HG03342 (cell line): ENCODE data around the gene TBL1X.

Source experiments
- ATAC-seq: cut with Tn5 transposase; IDR thresholded peaks from one replicate; pipeline ENCODE4 v1.9.1; 2021; ENCODE audit warnings: mild to moderate bottlenecking, moderate library complexity; ENCODE audit not compliant: unreplicated experiment

Gene TBL1X

DNA sequence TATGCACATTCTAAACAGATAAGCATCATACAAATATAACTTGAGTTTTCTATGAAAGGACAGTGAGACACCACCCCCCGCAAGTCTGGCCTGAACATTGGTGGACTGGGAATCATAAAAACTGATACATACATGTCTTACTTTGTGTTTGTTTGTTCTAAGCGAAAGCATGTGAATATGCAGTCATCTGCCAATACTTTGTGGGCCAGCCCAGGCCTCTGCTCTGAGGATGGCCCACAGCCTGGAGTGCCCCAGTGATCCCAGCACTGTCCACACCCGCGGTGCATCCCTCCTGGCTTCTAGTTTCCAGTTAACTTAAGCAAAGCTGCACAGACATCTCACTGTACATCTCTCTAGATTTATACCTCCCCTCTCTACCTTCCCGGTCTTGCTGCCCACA is 154.3 kb downstream of the TBL1X start:
- no peak for ATAC-seq

DNA sequence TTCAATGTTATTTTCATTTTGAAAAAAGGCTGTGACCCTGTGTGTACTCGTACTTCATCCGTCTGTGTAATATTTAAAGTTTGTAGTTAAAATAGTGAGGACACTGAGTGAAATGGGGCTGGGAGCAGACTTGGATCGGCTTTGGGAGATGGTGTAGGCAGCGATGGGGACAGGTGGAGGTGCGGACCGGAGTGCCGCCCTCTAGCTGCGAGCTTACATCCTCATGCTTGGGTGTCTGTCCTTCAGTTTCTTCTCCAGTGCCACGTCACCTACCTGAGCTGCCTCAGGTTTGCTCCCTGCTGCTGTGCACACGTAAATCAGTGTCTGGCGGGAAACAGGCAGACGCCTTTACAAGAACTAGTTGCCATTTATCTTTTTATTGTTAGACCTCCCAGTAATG is 154.7 kb downstream of the TBL1X start:
- no peak for ATAC-seq

DNA sequence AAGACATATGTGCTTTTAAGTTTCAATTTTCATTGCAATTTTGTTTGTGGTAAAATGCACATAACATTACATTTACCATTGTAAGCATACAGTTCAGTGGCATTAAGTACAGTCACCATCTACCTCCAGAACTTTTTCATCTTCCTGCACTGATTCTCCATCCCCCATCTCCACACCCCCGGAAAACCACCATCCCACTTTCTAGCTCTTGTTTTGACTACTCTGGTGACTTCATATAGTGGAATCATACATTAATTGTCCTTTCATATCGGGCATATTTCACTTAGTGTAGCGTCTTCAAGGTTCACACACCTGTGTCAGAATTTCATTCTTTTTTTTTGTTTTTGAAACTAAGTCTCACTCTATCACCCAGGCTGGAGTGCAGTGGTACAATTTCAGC is 157.3 kb downstream of the TBL1X start:
- no peak for ATAC-seq

DNA sequence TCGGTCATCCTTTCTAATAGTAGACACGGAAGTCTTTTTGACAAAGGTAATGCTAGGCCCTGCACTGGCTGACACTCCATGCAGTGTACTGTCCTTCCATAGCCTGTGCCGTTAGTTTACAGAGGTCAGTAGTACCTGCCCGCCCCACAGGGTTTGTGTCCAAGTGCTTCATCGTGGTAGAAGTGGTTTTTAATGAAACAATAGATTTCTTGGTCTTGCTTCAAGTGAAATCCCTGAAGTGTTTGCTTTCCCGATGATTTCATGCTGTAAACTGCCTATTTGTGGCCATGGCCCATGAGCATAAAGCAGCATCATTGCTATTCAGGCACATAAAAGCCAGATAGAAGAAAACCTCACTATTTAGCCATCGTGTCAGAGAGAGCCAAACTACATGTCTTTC is 161.5 kb downstream of the TBL1X start:
- ATAC-seq = no peak

DNA sequence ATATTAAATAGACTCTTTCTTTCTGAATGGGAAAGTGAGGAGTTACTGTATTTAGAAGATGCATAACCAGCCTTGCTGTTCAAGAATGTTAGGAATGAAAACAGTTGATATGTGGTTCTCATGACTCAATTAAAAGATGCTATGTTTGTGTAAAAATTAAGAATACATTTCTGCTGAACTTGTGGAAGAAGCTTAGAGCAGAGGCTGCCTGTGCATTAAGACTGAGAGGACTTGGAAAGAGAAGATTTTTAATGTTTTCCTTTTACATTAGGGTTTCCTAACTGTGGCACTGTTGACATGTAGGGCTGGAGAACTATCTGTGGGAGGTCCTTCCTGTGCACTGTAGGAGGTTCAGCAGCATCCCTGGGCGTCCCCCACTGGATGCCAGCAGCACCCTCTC is 163.1 kb downstream of the TBL1X start:
- ATAC-seq = no peak

DNA sequence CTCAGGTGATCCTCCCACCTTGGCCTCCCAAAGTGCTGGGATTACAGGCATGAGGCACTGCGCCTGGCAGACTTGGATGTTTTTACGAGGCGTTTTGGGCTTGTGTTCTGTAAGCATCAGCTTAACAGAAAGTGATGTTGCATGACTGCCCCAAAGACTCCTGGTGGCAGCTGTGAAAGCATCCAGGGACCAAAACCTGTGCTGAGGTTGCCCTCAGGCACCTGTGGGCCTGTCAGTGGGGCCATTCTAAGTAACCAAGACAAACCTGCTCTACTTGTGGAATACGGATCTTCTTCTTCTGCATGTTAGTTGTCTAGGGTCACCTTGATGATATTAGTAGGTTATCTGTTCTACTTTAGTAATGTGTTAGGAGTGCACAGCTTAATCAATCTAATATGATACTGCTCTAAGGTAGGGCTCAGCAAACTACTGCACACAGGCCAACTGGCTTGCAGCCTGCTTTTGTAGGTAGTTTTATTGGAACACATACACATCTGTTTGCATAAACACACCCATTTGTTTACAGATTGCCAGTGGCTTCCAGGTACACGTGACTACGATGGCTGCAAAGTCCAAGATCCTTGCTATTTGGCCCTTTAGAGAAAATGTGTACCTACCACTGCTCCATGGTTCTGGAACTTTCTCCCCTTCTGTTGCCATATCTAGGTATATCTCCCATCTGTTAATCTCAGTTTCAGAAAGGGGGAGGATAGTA is 164.1 kb downstream of the TBL1X start:
- ATAC-seq = no peak

DNA sequence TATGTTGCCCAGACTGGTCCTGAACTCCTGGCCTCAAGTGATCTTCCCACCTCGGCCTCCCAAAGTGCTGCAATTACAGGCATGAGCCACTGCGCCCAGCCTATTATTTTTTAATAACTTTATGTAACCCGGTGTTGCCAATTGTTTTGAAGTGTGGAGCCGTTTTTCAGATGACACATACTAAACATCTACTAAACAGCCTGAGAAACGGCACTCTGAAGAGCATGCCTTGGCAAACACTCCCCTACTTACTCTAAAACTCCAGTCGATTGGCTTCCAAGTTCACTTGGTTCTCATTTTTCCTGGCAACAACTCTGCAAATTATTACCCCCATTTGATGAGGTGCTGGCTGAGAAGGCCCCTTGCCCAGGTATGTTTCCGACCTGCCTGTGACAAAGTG is 169.7 kb downstream of the TBL1X start:
- no peak for ATAC-seq

DNA sequence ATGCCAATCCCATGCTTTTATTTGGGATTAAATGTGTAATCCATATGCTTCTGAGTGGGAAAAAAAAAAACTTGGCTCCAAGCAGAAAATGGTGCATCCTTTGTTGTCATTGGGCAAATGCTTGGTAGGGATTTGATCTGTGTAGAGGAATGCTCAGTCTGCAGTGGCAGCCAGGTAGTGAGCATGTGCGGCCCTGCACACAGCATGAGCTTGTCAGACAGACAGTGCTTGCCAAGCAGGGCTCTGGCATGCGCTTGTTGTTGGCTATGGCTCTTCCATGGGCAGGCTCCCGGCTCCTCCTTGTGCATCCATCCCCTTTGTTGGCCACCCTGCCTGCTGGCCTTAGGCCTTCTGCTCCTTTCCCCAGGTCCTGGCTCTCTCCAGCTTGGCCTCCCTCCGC is 170.5 kb downstream of the TBL1X start:
- ATAC-seq = no peak

DNA sequence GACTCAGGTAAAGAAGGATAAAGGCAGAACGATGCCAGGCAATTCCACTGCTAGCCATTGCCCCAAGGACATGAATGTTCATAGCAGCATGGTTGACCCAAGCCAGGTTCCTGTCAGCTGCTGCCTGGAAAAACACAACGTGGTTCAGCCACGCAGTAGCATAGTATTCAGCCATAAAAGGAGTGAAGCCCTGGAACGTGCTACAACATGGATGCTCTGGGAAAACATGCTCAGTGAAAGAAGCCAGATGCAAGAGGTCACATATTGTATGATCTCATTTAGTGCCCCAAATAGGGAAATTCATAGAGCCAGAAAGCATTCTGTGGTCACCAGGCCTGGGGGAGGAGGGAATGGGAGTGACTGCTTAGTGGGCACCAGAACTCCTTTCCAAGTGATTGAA is 170.9 kb downstream of the TBL1X start:
- ATAC-seq = no peak

DNA sequence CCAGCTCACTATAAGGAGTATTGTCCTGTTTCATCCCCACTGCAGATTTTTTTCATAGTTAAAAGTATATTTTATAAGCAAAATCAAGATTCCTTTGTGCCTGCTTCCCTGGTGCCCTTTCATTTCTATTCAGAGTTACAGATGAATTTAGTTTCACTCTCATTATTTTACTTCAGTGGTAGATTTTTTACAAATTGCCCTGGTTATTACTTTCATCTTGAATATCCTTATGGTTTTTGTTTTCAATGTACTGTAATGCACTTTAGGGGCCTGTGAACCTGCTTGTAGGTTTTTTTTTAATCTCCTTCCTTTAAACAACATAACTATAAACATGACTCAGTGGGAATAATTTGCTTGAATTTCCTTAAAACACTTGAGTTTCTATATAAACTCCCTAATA is 174.0 kb downstream of the TBL1X start:
- no peak for ATAC-seq

DNA sequence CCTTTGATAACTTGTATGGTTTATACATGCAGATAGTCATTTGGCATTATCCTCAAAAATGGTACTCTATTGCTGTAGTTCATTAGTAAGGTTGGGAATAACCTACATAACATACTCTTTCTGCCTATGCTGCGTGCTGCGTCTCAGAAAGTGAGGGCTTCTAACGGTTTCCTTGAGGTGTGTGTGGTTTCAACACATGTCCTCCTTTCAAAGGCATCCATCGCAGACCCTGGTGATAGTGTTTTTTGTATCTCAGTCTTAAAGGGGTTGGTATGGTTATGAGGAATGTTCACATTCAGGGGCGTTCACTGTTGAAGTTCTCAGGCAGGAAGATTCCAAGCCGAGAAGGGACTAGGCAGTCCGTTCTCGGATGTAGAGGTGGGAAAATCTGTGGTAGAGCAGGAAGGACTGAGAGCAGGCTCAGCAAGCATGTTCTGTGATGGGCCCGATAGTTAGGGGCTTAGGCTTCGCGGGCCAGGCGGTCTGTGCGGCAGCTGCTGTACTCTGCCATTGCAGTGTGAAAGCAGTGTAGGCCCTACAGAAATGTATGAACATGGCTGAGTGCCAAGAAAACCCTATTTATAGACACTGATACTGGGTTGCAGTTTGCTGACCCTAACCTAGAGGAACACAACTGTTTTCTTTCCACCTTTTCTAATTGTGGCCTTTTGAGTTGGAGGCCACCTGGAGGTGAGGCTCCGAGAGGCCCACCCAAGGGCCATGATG is 177.6 kb downstream of the TBL1X start:
- no peak for ATAC-seq

DNA sequence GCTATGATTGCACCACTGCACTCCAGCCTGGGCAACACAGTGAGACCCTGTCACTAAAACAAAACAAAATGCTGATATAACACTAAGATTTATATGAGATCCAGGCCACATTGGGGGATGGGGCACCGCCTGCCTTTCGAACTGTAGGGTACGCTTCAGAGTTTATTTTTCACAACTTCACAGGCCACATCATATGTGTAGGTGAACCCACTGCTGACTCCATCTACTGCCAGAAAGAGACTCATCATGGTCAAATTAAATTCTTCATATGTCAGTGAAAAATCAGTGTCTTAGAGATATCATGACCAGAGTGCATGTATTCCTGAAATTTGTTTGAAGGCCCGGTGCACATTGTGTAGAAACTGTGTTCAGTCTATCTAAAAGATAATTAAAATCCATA is 178.9 kb downstream of the TBL1X start:
- ATAC-seq = no peak

DNA sequence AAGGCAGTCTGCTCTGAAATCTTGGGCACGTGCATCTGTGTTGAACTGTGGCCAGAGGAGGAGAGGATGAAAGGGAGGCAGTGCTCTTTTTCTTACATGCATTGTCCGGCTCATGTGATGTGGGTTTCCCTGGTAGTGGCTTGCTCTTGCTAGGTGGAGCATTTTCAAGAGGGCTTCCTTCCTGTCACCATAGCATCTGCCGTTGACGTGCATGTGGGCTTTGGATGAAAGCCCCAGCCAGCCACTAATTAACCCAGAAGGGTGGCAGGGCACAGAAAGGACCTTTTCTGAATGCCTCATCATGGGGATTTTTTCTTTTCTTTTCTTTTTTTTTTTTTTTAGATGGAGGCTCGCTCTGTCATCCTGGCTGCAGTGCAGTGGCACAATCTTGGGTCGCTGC is 179.5 kb downstream of the TBL1X start:
- ATAC-seq = peak; percentile 79

DNA sequence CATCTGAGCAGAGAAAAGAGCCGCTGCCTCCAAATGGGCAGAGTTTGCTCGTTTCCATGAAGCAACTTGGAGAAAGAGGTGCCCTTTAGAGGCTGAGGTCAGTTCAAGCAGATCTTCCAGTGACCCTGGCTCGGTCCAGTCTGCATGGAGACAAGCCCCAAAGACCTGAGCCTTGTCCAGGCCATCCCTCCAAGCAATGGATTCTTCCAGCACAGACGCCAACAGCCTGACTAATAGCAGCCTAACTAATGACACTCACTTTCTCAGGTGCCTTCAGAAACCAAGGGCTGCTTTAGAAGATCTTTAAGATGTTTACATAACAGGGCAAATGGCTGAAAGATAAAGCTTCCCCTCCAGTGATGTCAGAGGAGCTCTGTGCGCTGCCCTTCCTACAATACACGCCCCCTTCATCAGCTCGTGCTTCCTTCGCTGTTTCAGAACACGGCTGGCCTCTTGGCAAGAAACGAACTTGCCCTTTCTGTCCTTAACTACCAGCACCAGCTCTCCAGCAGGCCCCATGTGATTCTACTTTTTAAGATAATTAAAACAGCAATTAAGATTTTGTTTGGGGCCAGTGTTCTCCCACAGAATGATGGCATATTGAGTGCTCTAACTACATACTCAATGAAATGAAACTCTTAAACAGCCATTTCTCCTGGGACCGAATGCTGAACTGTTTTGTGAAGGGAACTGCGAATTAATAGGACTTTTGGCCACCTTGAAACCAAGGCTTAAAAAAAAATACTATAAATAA is 181.8 kb downstream of the TBL1X start:
- ATAC-seq = no peak

DNA sequence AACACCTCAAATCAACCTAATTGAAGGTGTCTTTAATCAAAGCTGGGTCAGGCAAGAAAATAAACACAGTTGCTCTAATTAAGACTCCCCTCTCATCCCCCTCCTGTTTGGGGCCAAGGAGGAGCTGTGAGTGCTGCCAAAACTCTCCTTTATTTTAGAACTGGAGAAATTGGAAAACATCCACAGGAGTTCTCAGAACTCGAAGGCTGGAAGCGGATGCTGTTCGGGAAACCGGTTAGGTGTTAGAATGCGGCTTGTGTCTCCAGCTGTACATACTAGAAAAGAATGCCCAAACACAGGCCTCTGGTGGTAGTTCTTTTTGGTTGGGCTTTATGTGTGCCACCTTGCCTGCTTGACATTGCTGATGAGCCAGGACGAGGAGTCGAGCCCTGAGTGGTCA is 182.6 kb downstream of the TBL1X start:
- no peak for ATAC-seq

DNA sequence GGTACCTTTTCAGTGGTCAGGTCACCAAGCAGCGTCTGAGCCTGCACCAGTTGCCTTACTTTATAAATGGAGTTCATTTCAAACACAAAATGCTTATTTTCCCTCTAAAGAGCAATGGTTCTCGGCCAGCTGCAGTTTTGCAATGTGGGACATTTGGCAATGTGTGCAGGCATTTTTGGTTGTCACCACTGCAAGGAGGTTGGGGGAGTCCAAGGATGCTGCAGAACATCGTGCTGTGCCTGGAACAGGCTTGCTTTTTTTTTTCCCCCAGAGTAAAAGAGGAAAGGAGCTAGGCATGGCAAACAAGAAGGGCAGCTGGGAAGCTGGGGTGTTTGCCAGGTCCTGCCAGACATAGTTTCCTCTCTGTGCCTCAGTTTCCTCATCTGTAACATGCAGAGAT is 185.2 kb downstream of the TBL1X start:
- ATAC-seq = no peak

DNA sequence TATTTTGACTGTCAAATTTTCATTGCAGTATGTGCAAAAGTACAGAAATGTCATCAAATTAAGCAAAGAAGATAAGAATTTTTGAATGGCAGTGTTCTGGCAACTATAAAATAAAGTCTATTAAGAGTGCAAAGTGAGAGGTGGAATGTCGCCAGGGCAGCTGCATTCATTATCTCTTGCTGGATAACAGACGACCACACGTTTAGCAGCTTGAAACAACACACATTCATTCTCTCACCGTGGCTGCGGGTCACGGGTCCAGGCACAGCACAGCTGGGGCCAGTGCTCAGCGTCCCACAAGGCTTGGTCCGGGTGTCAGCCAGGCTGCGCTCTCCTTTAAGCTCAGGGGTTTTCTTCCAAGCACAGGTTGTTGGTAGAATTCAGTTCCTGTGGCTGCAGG is 186.9 kb downstream of the TBL1X start:
- ATAC-seq = no peak

DNA sequence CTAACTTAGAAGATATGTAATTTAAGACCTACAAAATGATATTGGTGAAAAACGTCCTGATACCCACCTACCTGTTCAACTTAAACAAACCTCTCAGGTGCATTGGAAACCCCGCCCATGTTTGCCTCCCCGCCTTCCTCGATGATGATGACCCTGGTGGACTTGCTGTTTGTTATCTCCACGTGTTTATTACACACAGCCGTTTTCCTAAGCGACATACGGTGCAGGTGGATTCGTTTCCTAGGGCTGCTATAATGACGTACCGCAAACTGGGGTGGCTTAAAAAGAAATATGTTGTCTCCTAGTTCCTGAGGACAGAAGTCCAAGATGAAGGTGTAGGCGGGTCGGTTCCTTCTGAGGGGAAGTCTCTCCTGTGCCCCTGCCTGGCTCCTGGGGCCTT is 190.1 kb downstream of the TBL1X start:
- ATAC-seq = no peak

DNA sequence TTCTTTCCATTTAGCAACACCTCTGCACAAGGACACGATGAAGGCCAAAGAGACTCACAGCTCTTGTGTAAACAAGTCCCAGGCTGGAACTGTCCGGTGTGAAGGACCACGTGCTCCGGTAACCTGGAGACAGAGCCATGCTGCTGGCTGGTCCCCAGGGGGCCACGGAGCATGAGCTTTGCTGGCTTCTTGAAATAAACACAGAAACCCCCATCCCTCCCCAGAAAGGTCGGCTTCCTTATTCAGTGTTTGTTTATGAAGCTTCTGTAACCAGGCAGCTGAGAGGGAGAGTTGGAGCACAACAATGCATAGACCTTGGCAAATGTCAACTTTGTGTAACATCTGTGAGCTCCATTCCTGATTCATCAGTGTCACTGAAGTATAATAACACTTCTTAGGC is 191.4 kb downstream of the TBL1X start:
- ATAC-seq = peak; percentile 74

DNA sequence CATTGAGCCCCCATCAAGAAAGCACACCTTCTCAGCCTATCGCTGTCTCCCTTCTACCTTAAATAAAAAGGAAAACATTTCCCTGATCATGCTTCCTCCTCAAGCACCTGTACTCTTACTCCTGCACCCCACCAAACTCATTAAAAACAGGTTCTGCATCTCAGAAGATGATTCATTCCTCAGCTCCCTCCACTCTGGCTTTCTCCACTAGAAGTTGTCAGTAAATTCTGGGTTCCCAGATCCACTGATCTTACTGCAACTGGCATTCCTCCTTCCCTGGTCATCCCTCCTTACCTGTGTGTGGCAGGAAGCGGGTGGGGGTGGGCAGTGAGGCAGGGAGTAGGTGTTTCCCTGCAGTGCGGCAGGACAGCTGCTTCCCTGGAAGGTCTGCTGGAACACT is 192.0 kb downstream of the TBL1X start:
- ATAC-seq = no peak

DNA sequence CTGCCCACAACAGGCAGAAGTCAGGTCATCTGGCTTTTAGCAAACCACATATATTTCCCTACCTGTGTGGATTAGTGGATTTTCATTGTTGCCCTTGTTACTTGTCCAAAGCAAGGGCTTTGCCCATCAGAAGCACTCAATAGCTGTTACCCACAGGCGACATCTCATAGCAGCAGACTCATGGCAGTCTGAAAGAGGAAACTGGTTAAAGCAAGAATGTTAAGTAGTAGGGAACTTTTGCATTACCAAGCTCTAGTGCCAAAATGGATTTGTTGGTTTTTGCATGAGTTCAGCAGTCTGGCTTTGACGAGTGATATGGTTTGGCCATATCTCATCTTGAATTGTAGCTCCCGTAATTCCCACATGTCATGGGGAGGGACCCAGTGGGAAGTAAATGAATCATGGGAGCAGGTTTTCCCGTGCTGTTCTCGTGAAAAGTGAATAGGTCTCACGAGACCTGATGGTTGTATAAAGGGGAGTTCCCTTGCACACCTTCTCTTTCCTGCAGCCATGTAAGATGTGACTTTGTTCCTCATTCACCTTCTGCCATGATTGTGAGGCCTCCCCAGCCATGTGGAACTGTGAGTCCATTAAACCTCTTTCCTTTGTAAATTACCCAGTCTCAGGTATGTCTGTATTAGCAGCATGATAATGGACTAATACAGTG is 192.9 kb downstream of the TBL1X start:
- ATAC-seq = no peak

DNA sequence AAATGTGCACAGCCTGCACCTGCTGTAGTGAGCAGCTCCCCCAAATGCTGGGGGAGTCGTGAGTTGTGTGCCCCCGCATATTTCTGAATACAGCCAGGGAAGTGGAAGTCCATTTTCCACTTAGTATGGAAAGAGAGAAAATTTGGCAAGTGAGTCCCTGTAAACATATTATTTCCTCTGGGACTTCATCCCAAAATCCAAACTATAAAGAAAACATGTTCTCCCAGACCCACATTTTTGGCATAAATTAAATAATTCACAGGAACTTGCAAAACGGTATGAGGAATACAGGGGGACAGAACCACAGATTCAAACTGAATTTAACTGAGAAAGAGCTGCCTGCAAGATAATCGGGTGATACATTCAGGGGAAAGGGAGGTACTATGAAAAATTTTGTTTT is 193.6 kb downstream of the TBL1X start:
- ATAC-seq = no peak
